Left ventricle myocardium inferior (tissue), 1 donor: ENCODE measurements around the gene PUDP. TPM values are rescaled to one million over a fixed set of nuclear protein-coding genes. Genes with fewer than 3 reads are reported as not detected.
"Not testable (repeated sequence)": the region's sequence is repeated elsewhere in the genome, so short reads cannot be mapped to it uniquely, and the experiment has no call there.

Experiments
- DNase-seq: peaks from one replicate; pipeline ENCODE4 v3.0.0-alpha.2; 2020
- H3K27ac ChIP-seq: fragments of 200-600 bp; replicated peaks from 2 replicates; pipeline ENCODE4 v1.8.0; 2021
- H3K27me3 ChIP-seq: fragments of 200-600 bp; 2 replicates; pipeline ENCODE4 v1.8.0; 2021; ENCODE audit warnings: low read depth
- H3K36me3 ChIP-seq: fragments of 200-600 bp; 2 replicates; pipeline ENCODE4 v1.8.0; 2021
- H3K4me1 ChIP-seq: fragments of 200-600 bp; 2 replicates; pipeline ENCODE4 v1.8.0; 2021
- H3K4me3 ChIP-seq: fragments of 200-600 bp; 2 replicates; pipeline ENCODE4 v1.8.0; 2021; ENCODE audit warnings: mild to moderate bottlenecking, moderate library complexity
- H3K9me3 ChIP-seq: fragments of 200-600 bp; replicated peaks from 2 replicates; pipeline ENCODE4 v1.8.0; 2021
- CTCF ChIP-seq: fragments of 200-600 bp; IDR thresholded peaks from 2 replicates; pipeline ENCODE4 v1.8.0; 2021; ENCODE audit warnings: antibody characterized with exemption, mild to moderate bottlenecking, borderline replicate concordance
- intact Hi-C: fragments of 100-400 bp; cut with micrococcal nuclease; formaldehyde crosslinking; loops from one replicate; pipeline ENCODE4 v1.11.0; 2022
- total RNA-seq: library from RNA; stranded (reverse); fragmentation: NEBNext Ultra II Directional; extraction: Animal tissue kit (Norgen Biotek cat#: 25700); gene quantifications from one replicate; pipeline ENCODE4 v1.2.1, GENCODE V29; 2021
- donor health status: DM: no; HTN: yes; CAD: no; lungs with severe emphysema.

Gene PUDP
- total RNA-seq, 1 donor from 2014 or later = 27.1 TPM

GRCh38 chrX:7054219-7055216 lies 93.4 kb downstream of the PUDP start:
- no peaks in the 10 kb centered on the region for H3K9me3 ChIP-seq
- TF ChIP-seq CTCF = no peak
- no peak overlapping the region for H3K27ac ChIP-seq
- intact Hi-C loops = no loop called here
- DNase-seq = no peak
- no peaks in the 10 kb centered on the region for H3K27me3 ChIP-seq
- H3K4me1 ChIP-seq = no peaks in the 10 kb centered on the region
- peaks cover 5% of the 10 kb centered on the region for H3K36me3 ChIP-seq
- no peak overlapping the region for H3K4me3 ChIP-seq

GRCh38 chrX:7052541-7052940 lies 95.4 kb downstream of the PUDP start:
- no peaks in the 10 kb centered on the region for H3K27me3 ChIP-seq
- no peaks in the 10 kb centered on the region for H3K9me3 ChIP-seq
- no peaks in the 10 kb centered on the region for H3K4me1 ChIP-seq
- no peak for TF ChIP-seq CTCF
- no peak for DNase-seq
- peaks cover 5% of the 10 kb centered on the region for H3K36me3 ChIP-seq
- intact Hi-C loops = no loop called here
- no peak overlapping the region for H3K4me3 ChIP-seq
- H3K27ac ChIP-seq = no peak overlapping the region

GRCh38 chrX:7050271-7050670 lies 97.7 kb downstream of the PUDP start:
- Histone ChIP-seq H3K4me1 (no peaks in the 10 kb centered on the region), H3K4me3 (no peak overlapping the region), H3K27me3 (no peaks in the 10 kb centered on the region), H3K36me3 (peaks cover 5% of the 10 kb centered on the region), H3K9me3 (no peaks in the 10 kb centered on the region), H3K27ac (no peak overlapping the region)
- intact Hi-C loops = no loop called here
- no peak for TF ChIP-seq CTCF
- no peak for DNase-seq

- H3K27me3 ChIP-seq = no peaks in the 10 kb centered on the region
- H3K9me3 ChIP-seq = no peaks in the 10 kb centered on the region
- H3K27ac ChIP-seq = no peak overlapping the region
- no peak for DNase-seq
- no peak overlapping the region for H3K4me3 ChIP-seq
- H3K4me1 ChIP-seq = no peaks in the 10 kb centered on the region
- no peak for TF ChIP-seq CTCF
- intact Hi-C loops = no loop called here
- peaks cover 5% of the 10 kb centered on the region for H3K36me3 ChIP-seq
Observed at GRCh38 chrX:7047951-7048350, 100.0 kb downstream of the PUDP start.

- no peaks in the 10 kb centered on the region for H3K27me3 ChIP-seq
- intact Hi-C loops = no loop called here
- no peaks in the 10 kb centered on the region for H3K9me3 ChIP-seq
- H3K4me1 ChIP-seq = no peaks in the 10 kb centered on the region
- H3K27ac ChIP-seq = no peak overlapping the region
- H3K4me3 ChIP-seq = no peak overlapping the region
- H3K36me3 ChIP-seq = peaks cover 4% of the 10 kb centered on the region
- DNase-seq = no peak
- no peak for TF ChIP-seq CTCF
Observed at GRCh38 chrX:7045238-7045955, 102.6 kb downstream of the PUDP start.

GRCh38 chrX:7043796-7044433 lies 104.0 kb downstream of the PUDP start:
- H3K4me3 ChIP-seq, intact Hi-C loops, H3K9me3 ChIP-seq, H3K36me3 ChIP-seq, H3K27ac ChIP-seq, H3K4me1 ChIP-seq, DNase-seq, H3K27me3 ChIP-seq: not testable (repeated sequence)
